Suprapubic skin (tissue), 4 donors: ENCODE data around the gene MORC3. TPM values are rescaled to one million over a fixed set of nuclear protein-coding genes. Genes with fewer than 3 reads are reported as not detected.

Experiments
- DNase-seq, 2 donors: peaks; one replicate each; pipeline ENCODE4 v3.0.0-alpha.2; 2019; ENCODE audit warnings: low spot score in 2 of 2
- H3K27ac ChIP-seq: fragments of 200-600 bp; sonication (generic); one replicate; pipeline ENCODE4 v1.5.1; 2019
- H3K27me3 ChIP-seq: fragments of 200-600 bp; sonication (generic); one replicate; pipeline ENCODE4 v1.5.1; 2019
- H3K36me3 ChIP-seq: fragments of 200-600 bp; sonication (generic); one replicate; pipeline ENCODE4 v1.5.1; 2019
- H3K4me1 ChIP-seq: fragments of 200-600 bp; sonication (generic); one replicate; pipeline ENCODE4 v1.5.1; 2019
- H3K4me3 ChIP-seq: fragments of 200-600 bp; sonication (generic); one replicate; pipeline ENCODE4 v1.5.1; 2019; ENCODE audit warnings: mild to moderate bottlenecking
- H3K9me3 ChIP-seq: fragments of 200-600 bp; sonication (generic); one replicate; pipeline ENCODE4 v1.5.1; 2019
- EP300 ChIP-seq: sonication (generic); formaldehyde crosslinking; IDR thresholded peaks from one replicate; pipeline ENCODE4 v1.6.1; 2017; ENCODE audit warnings: antibody characterized with exemption
- POLR2A ChIP-seq, 2 donors: fragments of 450-650 bp; IDR thresholded peaks; one replicate each; pipeline ENCODE4 v1.6.1; 2017; ENCODE audit warnings: antibody characterized with exemption in 2 of 2, mild to moderate bottlenecking in 2 of 2, moderate library complexity in 2 of 2
- POLR2AphosphoS5 ChIP-seq, 3 donors: sonication (generic); formaldehyde crosslinking; IDR thresholded peaks; one replicate each; pipeline ENCODE4 v1.6.1; 2017; ENCODE audit warnings: antibody characterized with exemption in 3 of 3
- whole genome bisulfite sequencing: methylation state at CpG from one replicate; pipeline ENCODE4 v1.1.5; 2018; 5-methylcytosine and 5-hydroxymethylcytosine counted together
- total RNA-seq, 4 donors: library from RNA; depleted of rRNA; stranded (reverse); fragments of >200 nt; gene quantifications; one replicate each; pipeline ENCODE4 v1.1.0, GENCODE V29; 2016
- TF ChIP-seq, protein P1 (sequence below), 2 donors: fragments of 200-600 bp in 1 of 2; fragments of 450-650 bp in 1 of 2; sonication (generic) in 1 of 2; IDR thresholded peaks; one replicate each; pipeline ENCODE4 v1.5.1; 2016 to 2019; ENCODE audit warnings: antibody characterized with exemption in 2 of 2, mild to moderate bottlenecking in 1 of 2, moderate library complexity in 1 of 2

Gene MORC3
- total RNA-seq, 4 donors from 2014 or later = 47.2 to 61.2 (median 47.7) TPM

DNA sequence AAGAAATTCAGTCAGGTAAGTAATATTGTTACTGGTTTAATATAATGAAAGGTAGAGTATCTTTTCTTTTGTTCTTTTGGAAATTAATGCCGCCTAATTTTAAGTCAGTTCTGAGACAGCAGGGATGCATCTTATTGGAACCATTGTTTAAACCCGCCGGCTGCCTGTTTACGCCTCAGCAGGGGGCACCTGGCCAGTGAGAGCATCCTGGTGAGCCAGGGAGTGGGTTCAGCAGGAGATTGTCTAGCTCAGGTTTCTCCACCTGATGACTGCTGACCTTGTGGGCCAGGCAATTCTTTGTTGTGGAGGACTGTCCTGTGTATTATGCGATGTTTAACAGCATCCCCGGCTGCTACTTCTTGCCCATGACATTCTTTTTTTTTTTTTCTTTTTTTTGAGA lies 95.4 kb downstream of the MORC3 start:
- H3K27me3 ChIP-seq = no peaks in the 10 kb centered on the region
- no peak overlapping the region for H3K4me3 ChIP-seq
- H3K4me1 ChIP-seq = peaks cover 6% of the 10 kb centered on the region
- H3K27ac ChIP-seq = no peak overlapping the region
- H3K9me3 ChIP-seq = no peaks in the 10 kb centered on the region
- TF ChIP-seq EP300 = no peak
- TF ChIP-seq, protein P1, sequence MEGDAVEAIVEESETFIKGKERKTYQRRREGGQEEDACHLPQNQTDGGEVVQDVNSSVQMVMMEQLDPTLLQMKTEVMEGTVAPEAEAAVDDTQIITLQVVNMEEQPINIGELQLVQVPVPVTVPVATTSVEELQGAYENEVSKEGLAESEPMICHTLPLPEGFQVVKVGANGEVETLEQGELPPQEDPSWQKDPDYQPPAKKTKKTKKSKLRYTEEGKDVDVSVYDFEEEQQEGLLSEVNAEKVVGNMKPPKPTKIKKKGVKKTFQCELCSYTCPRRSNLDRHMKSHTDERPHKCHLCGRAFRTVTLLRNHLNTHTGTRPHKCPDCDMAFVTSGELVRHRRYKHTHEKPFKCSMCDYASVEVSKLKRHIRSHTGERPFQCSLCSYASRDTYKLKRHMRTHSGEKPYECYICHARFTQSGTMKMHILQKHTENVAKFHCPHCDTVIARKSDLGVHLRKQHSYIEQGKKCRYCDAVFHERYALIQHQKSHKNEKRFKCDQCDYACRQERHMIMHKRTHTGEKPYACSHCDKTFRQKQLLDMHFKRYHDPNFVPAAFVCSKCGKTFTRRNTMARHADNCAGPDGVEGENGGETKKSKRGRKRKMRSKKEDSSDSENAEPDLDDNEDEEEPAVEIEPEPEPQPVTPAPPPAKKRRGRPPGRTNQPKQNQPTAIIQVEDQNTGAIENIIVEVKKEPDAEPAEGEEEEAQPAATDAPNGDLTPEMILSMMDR (IDR thresholded peaks at IDR 0.05) = no peak
- TF ChIP-seq POLR2AphosphoS5 (IDR thresholded peaks at IDR 0.05) = no peak
- no peak for TF ChIP-seq POLR2A (IDR thresholded peaks at IDR 0.05)
- peaks cover 47% of the 10 kb centered on the region for H3K36me3 ChIP-seq
- no peak for DNase-seq
- WGBS = 98% methylated on average over 6 of the region's 6 CpGs

DNA sequence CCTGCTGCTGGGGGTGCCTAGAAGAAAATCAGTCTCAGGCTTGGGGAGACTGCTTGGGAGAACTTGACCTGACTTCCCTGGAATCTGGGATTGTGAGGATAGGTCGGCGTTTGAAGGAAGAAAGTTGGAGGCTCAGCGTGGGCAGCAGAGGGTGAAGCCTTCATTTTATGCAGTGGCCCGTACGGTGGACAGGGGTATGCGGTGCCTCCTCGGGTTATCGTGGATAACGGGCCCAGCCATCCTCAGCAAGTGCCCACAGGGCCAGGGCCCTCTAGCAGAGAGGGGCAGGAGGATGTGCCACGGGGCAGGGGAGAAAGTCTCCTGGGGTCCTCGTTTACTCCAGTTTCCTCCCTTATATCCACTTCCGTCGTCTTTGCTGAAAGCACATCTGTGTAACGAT lies 99.2 kb downstream of the MORC3 start:
- DNase-seq = no peak
- Histone ChIP-seq H3K27me3 (no peaks in the 10 kb centered on the region), H3K36me3 (peaks cover 21% of the 10 kb centered on the region), H3K4me1 (peaks cover 6% of the 10 kb centered on the region), H3K9me3 (no peaks in the 10 kb centered on the region), H3K4me3 (no peak overlapping the region), H3K27ac (no peak overlapping the region)
- no peak for TF ChIP-seq EP300
- TF ChIP-seq, protein P1 (IDR thresholded peaks at IDR 0.05) = no peak
- TF ChIP-seq POLR2AphosphoS5 (IDR thresholded peaks at IDR 0.05) = no peak
- no peak for TF ChIP-seq POLR2A (IDR thresholded peaks at IDR 0.05)
- WGBS = 89% methylated on average over 14 of the region's 14 CpGs

DNA sequence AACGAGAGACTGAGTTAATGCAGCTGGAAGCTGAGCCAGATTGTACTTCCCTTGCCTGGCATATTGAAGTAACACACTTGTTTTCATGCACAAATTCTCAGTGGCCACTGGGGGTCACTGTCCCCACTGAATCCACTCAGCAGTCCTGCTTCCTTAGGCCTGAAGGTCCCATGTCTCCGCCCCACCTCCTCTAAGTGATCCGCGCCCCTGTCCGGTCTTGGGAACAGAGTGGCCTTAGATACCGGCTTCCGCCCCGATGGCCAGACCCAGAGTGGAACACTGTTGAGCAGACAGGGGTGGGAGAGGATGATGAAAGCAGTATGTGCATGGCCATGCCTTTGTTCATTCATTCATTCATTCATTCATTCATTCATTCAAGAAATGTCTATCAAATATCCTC lies 100.0 kb downstream of the MORC3 start:
- H3K27me3 ChIP-seq = no peaks in the 10 kb centered on the region
- peaks cover 6% of the 10 kb centered on the region for H3K4me1 ChIP-seq
- TF ChIP-seq, protein P1 (IDR thresholded peaks at IDR 0.05) = peak; percentile 39 to 72
- no peak for TF ChIP-seq EP300
- TF ChIP-seq POLR2AphosphoS5 (IDR thresholded peaks at IDR 0.05) = no peak
- no peak for TF ChIP-seq POLR2A (IDR thresholded peaks at IDR 0.05)
- no peaks in the 10 kb centered on the region for H3K9me3 ChIP-seq
- H3K36me3 ChIP-seq = peaks cover 21% of the 10 kb centered on the region
- DNase-seq = peak; percentile 82 to 86
- 19% methylated on average over 8 of the region's 8 CpGs for WGBS
- no peak overlapping the region for H3K27ac ChIP-seq
- H3K4me3 ChIP-seq = no peak overlapping the region

DNA sequence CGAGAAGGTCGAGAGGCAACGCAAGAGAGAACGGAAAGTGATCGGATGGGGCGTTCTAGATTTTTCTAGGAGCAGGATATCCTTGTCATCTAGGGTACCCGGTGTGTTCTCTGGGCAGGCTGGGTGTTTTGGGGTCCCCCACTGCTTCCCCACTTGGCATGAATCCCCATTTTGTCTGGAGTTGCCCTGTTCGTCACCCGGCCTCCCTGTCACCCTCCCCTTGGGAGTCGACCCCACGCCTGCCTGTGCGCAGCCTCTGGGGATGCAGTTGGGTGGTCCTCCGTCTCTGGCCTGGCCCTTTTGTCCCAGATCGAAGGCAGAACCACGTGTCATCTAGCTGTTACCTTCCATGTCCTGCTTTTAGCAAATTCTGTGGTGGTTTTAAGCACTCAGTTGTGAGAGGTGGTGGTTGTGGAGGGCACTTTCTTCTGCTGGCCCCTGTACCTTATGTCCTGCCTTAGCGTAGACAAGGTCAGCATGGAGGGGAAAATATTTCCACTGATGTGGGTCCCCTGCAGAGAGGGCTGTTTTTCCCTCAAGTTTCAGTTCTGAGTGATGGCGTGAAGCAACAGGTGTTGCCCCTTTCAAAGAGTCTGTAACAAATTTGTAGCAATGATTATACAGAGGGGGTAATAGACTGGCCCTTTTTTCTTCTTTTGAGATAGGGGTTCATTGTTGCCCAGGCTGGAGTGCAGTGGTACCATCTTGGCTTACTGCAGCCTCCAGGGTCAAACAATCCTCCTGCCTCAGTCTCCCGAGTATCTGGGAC lies 100.8 kb downstream of the MORC3 start:
- no peak overlapping the region for H3K4me3 ChIP-seq
- peaks cover 16% of the 10 kb centered on the region for H3K36me3 ChIP-seq
- no peak for TF ChIP-seq POLR2AphosphoS5 (IDR thresholded peaks at IDR 0.05)
- TF ChIP-seq, protein P1 (IDR thresholded peaks at IDR 0.05) = no peak
- no peak for TF ChIP-seq EP300
- no peak for TF ChIP-seq POLR2A (IDR thresholded peaks at IDR 0.05)
- no peaks in the 10 kb centered on the region for H3K27me3 ChIP-seq
- WGBS = 95% methylated on average over 18 of the region's 18 CpGs
- H3K4me1 ChIP-seq = peaks cover 6% of the 10 kb centered on the region
- no peak overlapping the region for H3K27ac ChIP-seq
- no peaks in the 10 kb centered on the region for H3K9me3 ChIP-seq
- no peak for DNase-seq

DNA sequence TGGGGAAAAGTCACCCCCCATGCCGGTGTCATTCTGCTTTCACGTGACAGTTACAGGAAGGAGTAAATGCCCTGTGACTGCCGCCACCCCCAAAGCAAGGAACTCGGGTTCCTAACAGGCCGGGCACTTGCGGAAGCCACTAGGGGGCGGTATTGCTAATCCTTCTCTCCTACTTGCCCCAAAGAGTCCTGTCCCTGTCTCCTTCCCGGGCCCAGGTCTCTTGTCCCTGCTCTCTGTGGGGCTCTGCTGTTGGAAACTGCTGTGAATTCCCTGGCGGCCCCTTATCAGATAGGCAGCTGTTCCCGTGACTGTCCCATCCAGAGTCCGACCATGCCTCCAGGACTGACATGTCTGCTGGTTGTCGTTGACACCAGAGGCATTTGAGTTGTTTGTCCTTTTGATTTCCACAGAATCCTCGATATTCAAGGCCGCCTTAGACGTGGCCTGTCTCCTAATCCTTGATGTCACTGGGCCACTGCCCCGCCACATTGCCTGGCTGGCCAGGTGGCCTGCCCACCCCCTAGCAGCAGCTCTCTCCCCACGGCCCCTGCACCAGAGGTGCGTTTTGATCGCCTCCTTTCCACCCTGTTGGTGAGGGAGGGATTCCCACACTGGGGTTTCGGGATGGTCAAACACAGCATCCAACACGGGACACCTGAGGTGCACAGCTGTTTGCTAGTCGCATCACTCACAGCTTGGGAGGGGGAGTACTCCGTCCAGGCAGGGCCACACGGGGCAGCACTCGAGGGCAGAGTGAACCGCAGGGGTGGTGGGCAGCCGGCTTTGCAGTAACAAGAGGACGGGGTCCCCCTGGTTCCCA lies 102.5 kb downstream of the MORC3 start:
- H3K27ac ChIP-seq = no peak overlapping the region
- no peaks in the 10 kb centered on the region for H3K27me3 ChIP-seq
- WGBS = 75% methylated on average over 27 of the region's 28 CpGs
- no peak overlapping the region for H3K4me3 ChIP-seq
- H3K4me1 ChIP-seq = peaks cover 6% of the 10 kb centered on the region
- H3K36me3 ChIP-seq = peaks cover 8% of the 10 kb centered on the region
- no peaks in the 10 kb centered on the region for H3K9me3 ChIP-seq
- no peak for TF ChIP-seq POLR2AphosphoS5 (IDR thresholded peaks at IDR 0.05)
- TF ChIP-seq, protein P1 (IDR thresholded peaks at IDR 0.05) = peak in 1 of 2 donors; percentile 45
- DNase-seq = no peak
